GM21825 (cell line): ENCODE data around the gene NT5C3B.

Experiments used
- ATAC-seq: cut with Tn5 transposase; IDR thresholded peaks from one replicate; pipeline ENCODE4 v1.9.1; 2021; ENCODE audit warnings: mild to moderate bottlenecking, moderate library complexity; ENCODE audit not compliant: unreplicated experiment

The NT5C3B gene

DNA sequence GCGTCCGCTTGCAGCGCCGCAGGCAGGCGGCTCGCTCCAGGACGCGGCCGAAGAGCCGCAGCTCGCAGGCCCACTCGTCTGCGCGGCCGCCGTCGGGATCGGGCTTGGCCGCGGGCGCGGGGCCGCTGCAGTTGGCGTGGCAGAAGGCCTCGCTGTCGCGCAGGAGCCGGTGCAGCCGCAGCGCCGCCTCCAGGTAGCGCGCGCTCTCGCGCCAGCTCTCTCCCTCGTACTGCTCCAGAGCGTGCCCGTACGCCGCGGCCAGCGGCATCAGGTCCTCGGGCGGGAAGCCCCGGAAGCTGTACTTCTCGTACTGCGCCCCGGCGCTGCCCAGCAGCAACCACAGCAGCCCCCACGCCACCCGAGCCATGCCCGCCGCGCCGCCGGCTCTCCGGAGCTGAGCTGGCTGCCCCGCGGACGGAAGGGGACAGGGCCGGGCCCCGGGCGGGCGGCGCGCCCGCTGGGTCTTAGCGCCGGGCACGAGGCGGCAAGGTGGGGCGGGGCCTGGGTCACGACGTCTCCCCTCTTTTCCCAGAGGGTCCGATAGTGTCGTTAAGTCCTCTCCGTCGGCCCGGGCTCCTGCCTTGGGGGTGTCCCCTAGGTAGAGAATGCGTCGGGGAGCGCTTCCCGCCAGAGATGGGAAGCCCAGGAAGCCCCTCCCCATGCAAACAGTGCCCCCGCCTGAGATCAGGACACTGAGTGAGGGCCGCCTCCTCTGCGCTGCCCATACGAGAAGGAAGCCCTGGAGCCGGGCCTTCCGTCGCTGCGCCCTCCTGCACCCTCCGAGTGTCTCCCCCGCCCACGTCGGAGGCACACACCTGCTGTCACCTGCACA, 24.3 kb downstream of the NT5C3B start, which contains the start of gene P3H4:
Gene P3H4, minus strand, starts transcription at position 401 of the 832 bp plus-strand sequence. Its CDS starts 34 bp downstream, at position 367.
- peak; percentile 74 for ATAC-seq

DNA sequence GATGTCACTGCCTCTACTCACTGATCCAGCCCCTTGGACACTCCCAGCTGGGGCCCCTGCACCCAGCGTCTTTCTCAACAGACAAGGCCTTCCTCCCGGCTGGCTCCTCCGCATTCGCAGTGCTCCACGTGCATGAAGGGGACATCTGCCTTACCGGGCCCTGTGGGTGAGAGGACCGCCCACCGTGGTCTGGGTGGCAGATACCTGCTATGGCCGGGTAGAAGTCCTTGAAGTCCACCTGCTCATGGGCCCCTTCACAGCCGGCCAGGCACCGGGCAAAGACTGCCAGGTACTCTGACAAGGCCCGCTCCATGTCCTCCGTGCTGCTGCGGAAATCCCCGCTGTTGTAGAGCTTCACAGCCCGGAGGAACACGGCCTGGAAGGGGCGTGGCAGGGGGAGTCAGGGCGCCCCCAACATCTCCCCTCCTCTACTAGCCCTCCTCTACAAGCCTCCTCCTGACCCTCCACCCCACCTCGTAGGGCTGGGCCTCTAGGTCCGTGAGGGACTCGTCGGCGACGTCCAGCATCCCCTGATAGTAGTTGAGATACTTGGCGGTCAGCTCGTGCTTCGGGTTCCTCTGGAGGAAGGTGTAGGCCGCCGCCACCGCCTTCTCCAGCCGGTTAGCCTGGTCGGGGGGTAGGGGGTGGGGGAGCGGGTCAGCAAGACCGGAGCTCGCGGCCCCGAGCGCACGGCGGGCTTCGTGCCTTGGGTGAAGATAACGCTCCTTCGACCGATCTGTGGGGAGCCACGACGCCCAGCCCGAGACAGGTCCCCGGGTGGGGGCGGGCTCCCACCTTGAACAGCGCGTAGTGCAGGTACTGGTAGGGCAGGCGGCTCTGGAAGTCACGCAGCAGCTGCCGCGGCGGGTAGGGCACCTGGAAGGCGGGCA, 25.1 kb downstream of the NT5C3B start:
- no peak for ATAC-seq

- ATAC-seq, result no peak
Measured at GRCh38 chr17:41806685-41807445, 29.2 kb downstream of the NT5C3B start.

DNA sequence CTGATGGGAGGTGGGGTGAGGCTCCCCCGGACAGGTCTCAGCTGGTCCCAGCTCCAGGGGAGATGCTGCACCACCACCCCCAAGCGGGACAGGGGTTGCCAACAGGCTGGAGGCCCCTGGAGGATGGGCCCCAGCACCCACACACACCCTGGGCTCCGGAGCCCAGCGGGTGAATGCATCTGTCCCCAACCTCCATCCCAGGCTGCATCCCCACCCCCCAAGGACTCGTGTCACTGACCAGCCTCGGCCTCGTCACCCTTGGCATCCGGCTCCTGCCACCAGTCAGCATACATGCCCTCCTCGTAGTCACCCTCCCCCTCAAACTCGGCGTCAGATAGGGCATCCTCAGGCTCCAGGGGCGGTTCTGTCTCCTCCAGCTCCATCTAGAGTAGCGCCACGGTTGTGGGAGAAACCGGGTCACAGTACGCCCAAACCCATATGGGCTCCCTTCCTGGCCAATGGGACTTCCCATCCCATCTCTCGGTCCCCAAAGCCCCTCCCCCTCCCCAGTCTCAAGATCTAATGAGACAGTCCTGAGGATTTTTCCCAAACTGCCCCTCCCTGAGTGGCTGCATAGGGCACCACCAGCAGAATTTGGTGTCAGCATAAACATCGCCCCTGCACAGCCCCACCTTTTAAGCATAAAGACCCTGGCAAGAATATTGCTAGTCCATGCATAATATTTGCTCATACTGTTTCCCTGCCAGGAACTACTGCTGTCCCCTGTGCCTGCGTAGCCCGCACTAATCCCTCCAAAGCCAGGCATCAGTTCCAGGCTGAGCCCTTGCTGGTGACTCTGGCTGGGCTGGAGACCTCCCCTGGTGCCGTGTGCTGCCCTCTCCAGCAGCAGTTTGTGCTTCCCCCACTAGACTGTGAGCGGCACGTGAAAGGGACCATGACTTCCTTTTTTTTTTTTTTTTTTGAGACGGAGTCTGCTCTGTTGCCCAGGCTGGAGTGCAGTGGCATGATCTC, 32.7 kb downstream of the NT5C3B start:
- no peak for ATAC-seq

GRCh38 chr17:41801374-41802271, 34.4 kb downstream of the NT5C3B start:
- ATAC-seq, result no peak

- no peak for ATAC-seq
Measured at GRCh38 chr17:41800601-41801373, 35.2 kb downstream of the NT5C3B start.

DNA sequence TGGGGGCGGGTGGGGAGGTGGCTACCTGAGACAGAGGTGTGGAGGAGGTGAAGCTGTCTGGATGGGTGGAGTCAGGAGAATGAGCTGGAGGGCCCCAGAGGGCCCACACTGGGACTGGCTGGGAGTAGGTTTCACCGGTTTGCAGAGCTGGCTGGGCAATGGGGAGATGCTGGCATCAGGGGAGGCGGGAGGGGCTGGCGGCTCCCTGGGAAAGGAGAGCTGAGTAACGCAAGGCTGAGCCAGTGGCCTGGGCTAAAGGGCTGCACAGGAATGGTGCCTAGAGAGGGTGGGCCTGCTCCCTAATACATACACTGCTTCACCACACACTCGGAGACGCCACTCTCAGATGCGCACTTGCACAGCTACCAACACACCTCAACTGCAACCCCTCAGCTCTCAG, 36.7 kb downstream of the NT5C3B start:
- no peak for ATAC-seq

DNA sequence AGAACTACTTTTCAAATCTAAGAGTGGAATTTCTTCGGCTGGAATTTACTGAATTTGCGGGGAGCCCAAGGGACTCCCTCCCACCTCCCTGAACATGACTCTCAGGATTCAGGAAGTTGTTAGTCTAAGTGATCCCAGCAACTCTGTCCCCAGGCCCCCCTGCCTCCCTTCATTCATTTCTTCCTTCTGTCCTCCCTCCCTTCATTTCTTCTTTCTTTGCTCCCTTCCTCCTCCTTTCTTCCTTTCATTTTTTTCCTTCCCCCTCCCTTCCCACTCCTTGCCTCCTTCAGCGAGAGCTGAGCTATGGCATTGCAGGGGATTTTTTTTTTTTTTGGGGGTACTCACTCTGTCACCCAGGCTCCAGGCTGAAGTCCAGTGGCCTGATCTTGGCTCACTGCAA, 38.7 kb downstream of the NT5C3B start:
- ATAC-seq, result no peak

- no peak for ATAC-seq
Measured at GRCh38 chr17:41796121-41796895, 39.7 kb downstream of the NT5C3B start.

DNA sequence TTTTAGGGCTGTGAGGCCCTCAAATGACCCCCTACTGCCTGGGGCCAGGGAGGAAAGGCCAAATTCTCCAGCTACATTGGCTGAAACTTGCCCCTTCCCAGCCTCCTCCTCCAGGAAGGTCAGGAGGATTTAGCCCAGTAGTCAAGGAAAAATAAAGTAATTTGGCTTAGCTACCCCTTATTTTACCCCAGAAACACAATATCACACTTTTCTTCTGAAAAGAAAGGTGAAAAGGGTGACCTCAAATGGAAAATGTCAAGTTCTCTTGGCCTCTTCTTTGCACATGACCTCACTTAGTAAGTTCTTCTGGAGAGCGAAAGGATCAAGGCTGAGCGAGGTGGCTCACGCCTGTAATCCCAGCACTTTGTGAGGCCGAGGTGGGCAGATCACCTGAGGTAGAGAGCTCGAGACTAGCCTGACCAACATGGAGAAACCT, 41.5 kb downstream of the NT5C3B start:
- ATAC-seq, result no peak

- no peak for ATAC-seq
Measured at GRCh38 chr17:41793784-41794539, 42.1 kb downstream of the NT5C3B start.

DNA sequence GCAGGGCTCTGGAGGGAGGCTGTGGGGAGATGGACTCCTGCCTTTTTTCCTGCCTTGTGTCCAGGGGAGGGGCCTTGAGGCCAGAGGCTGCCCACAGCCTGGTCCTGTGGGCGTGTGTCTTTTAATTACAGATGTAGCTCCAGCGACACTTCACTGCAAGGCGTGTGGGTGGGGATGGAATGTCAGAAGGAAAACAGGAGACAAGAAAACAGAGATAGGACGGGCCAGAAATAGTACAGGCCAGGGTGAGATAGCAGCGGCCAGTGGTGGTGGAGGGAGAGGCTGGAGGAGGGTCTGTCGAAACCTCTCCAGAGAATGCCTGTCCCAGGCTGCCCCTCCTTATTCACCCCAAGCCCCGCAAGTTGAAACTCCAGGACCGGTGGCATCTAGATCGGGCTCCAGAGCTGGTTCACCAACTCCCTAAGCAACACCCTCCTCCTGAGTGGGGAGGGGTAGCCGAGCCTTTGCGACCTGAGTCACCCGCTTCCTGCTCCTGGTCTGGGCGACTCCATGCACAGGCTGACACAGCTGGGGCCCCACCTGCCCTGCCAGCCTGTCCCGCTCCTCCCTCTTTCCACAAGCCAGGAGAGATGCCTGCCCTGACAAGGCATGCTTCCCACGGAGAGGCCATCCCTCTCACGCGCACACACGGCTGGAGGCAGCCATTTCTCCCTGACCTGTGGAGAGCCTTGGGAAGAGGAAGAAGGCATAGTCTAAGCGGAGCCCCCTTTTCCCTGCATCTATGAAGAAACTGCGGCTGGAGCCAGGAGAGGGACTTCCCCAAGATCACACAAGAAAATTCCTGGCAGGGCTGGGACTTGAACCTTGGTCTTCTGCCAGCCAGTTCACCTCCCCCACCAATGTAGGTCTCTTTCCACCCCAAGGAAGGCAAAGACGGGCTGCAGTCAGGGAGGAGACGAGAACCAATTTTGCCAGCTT, 42.9 kb downstream of the NT5C3B start:
- ATAC-seq, result no peak

DNA sequence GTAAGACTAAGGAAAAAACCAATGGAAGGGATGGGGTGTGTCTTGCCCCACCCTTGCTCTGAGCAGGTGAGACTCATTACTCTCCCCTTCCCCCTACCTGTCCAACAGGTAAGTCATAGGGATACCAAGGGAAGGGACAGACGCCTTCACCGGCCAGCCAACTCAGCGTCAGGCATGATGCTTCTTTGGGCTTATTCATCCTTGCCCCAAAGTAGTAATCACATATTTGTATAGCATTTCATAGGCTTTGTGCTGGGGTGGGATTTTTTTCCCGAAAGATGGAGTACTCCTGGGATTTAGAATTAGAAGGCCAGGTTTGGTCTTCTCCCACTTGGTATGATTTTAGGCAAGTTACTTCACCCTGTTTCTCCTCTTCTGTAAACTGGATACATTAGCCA, 49.0 kb downstream of the NT5C3B start:
- no peak for ATAC-seq

- ATAC-seq, result no peak
Measured at GRCh38 chr17:41786227-41787020, 49.6 kb downstream of the NT5C3B start, which contains the start of gene JUP. JUP (minus strand) TSS chr17:41786711; CDS start chr17:41771854, 14,857 bp downstream.

DNA sequence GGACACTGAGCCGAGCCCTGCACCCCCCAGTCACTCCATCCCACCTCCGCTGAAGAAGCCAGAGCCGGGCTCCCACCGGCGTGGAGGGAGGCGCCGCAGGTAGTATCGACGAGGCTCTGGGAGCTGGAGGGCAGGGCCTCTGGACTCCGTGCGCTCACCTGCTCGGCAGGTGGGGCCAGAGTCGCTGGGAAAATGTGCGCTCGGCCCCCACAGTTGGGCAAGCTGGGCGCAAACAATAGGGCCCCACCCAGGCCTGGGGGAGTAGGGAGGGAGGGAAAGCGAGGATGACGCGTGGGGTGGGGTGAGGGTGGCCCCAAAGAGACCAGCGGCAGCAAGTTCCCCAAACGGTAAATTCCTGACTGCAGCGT, 50.2 kb downstream of the NT5C3B start:
- no peak for ATAC-seq
